Measurements from ENCODE around the gene UGT1A9. TPM values are rescaled to one million over a fixed set of nuclear protein-coding genes. Genes with fewer than 3 reads are reported as not detected.

Gene UGT1A9
- total RNA-seq, 1 experiment from 2014 or later = not detected

DNA sequence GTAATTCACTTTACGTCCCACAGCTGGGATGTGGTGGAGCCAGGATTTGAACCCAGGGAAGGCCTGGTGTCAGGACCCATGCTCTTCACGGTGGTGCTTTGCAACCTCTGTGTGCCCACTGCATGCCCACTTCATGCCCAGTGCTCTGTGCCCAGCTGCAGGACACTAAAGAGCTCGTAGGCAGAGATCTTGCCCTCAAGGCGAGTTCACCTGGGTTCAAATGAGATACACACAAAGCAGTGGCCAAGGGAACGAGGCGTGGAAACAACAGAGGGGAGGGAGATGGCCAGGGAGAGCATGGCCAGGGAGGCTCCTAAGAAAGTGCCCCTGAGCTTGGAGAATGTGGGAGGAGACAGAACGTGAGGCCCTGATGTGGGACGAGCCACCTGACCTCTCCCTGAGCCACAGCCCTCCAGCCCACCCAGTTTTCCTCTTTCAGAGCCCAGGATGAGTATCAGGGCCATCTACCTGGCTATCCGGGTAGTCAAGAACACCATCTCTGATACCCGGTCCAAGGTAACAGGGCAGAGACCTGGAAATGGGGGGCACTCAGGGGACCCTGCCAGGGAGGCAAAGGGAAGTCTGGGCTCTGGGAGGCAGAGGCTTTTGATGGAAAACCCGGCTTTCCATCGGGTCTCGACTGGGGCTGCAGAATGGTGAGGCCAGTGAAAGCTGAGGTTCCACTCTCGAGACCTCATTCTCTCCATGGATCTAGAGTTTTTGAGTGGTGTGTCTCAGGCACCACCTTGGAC is 126.8 kb downstream of the UGT1A9 start:
- no peak overlapping the region for H4K8ac ChIP-seq (replicated peaks; ENCODE audit: insufficient read length, low read depth, low read length)
- H3K27ac ChIP-seq (ENCODE audit: insufficient read length, low read depth, low read length) = no peak overlapping the region
- Mint-ChIP-seq H3K27ac (no peak overlapping the region; a peak in 1 of 7 replicates), H3K4me3 (no peak overlapping the region), H3K27me3 (ENCODE audit: low read depth) (peaks cover 4% of the 10 kb centered on the region), H3K9me3 (peaks cover 14 to 18% of the 10 kb centered on the region in 2 experiments), H3K4me1 (peaks cover 2 to 4% of the 10 kb centered on the region in 2 experiments; a peak in 3 of 4 replicates), H3K36me3 (ENCODE audit: insufficient read depth in 1 of 3, low read depth in 3 of 3) (peaks cover 0 to 5% (median 4%) of the 10 kb centered on the region in 3 experiments; a peak in 2 of 7 replicates)
- no peak for DNase-seq
- H3K56ac ChIP-seq (ENCODE audit: insufficient read length, low read depth, low read length) = no peak overlapping the region
- H3K27me3 ChIP-seq (ENCODE audit: insufficient read depth, low read length) = no peaks in the 10 kb centered on the region
- H3K79me1 ChIP-seq (ENCODE audit: insufficient read depth, low read depth, low read length, poor library complexity, severe bottlenecking) = no peaks in the 10 kb centered on the region
- H3K4me1 ChIP-seq (ENCODE audit: insufficient read depth, low read length) = no peaks in the 10 kb centered on the region
- H2AK5ac ChIP-seq (ENCODE audit: insufficient read length, low read length) = no peak overlapping the region
- no peaks in the 10 kb centered on the region for H3K79me2 ChIP-seq (ENCODE audit: insufficient read depth, low read length)
- no peak overlapping the region for H3K9ac ChIP-seq (ENCODE audit: extremely low read depth, insufficient read length, low read length)
- H3K9me3 ChIP-seq (ENCODE audit: control insufficient read depth, low read depth, low read length) = no peaks in the 10 kb centered on the region
- H3K4ac ChIP-seq (ENCODE audit: low read depth, low read length) = no peak overlapping the region
- H2BK20ac ChIP-seq (ENCODE audit: low read depth, low read length, poor library complexity, severe bottlenecking) = no peak overlapping the region
- no peak overlapping the region for H4K91ac ChIP-seq (ENCODE audit: insufficient read length, low read depth, low read length)
- no peaks in the 10 kb centered on the region for H4K20me1 ChIP-seq (ENCODE audit: control insufficient read depth, insufficient read depth, insufficient read length)
- H2BK5ac ChIP-seq (ENCODE audit: insufficient read length, low read length) = no peak overlapping the region
- no peak overlapping the region for H4K5ac ChIP-seq (ENCODE audit: insufficient read length, low read depth, low read length)
- TF ChIP-seq, protein P1, sequence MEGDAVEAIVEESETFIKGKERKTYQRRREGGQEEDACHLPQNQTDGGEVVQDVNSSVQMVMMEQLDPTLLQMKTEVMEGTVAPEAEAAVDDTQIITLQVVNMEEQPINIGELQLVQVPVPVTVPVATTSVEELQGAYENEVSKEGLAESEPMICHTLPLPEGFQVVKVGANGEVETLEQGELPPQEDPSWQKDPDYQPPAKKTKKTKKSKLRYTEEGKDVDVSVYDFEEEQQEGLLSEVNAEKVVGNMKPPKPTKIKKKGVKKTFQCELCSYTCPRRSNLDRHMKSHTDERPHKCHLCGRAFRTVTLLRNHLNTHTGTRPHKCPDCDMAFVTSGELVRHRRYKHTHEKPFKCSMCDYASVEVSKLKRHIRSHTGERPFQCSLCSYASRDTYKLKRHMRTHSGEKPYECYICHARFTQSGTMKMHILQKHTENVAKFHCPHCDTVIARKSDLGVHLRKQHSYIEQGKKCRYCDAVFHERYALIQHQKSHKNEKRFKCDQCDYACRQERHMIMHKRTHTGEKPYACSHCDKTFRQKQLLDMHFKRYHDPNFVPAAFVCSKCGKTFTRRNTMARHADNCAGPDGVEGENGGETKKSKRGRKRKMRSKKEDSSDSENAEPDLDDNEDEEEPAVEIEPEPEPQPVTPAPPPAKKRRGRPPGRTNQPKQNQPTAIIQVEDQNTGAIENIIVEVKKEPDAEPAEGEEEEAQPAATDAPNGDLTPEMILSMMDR (conservative IDR thresholded peaks at IDR 0.05) = no peak
- H3T11ph ChIP-seq (ENCODE audit: low read length) = no peak overlapping the region
- no peak overlapping the region for H2BK15ac ChIP-seq (ENCODE audit: low read depth, low read length)
- H2AFZ ChIP-seq (ENCODE audit: low read length) = no peak overlapping the region
- no peak overlapping the region for H3K14ac ChIP-seq (ENCODE audit: insufficient read depth, low read length)
- H3K4me2 ChIP-seq (ENCODE audit: insufficient read depth, insufficient read length, low read length) = no peak overlapping the region
- no peak overlapping the region for H2BK12ac ChIP-seq (ENCODE audit: insufficient read length, low read depth, low read length)
- H3K18ac ChIP-seq (ENCODE audit: insufficient read length, low read depth, low read length) = no peak overlapping the region
- H3K23me2 ChIP-seq (ENCODE audit: insufficient read length, low read depth, low read length, poor library complexity, severe bottlenecking) = no peaks in the 10 kb centered on the region
- H3K23ac ChIP-seq (ENCODE audit: insufficient read length, low read depth, low read length) = no peak overlapping the region
- no peak overlapping the region for H2BK120ac ChIP-seq (ENCODE audit: low read depth, low read length, poor library complexity, severe bottlenecking)
- no CpG with 5 or more reads among the region's 14 CpGs for WGBS (ENCODE audit: extremely low coverage, insufficient read length, low lambda C conversion rate)

Measured in H9 (cell line).